Measurements from ENCODE around the gene RFTN1.
A peak's percentile ranks its signal among the peaks of the same experiment; 100 is the strongest.

Gene RFTN1

DNA sequence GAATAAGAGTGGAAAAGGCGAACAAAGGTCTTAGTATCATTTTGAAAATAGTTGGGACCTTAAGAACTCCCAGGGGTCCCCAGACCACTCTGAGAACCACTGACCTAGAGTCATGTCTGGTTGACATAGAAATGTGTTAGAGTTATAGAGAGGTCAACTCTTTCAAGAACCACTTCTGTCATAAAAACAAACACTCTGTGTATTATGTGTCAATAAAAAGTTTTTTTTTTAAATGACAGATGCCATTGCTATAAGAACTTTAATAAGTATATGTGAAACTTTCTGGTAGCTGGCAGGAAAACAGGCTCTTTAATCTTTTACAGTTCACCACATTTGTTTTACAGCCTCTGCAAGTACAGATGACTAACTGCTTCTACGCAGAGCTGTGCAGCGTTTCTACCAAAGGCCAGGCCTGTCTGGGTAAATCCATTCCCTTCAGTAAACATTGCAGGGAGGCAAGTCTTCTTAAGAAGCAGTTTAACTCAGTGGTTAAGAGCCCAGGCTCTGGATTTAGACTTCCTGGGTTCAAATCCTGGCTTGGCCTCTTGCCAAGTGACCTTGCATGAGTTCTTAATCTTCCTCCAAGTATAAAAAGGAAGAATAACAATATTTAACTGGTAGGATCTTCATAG, 56.6 kb downstream of the RFTN1 start:
- H3K4me3 ChIP-seq: no peak overlapping the region
- peaks cover 0 to 41% (median 0%) of the 10 kb centered on the region in 4 donors for H3K4me1 ChIP-seq
- DNase-seq: peak in 1 of 2 donors; percentile 73
- H3K27me3 ChIP-seq: no peaks in the 10 kb centered on the region
- intact Hi-C loops (cut with DNase I; ENCODE audit: low total_unique reads): no loop called here
- TF ChIP-seq, protein P1, sequence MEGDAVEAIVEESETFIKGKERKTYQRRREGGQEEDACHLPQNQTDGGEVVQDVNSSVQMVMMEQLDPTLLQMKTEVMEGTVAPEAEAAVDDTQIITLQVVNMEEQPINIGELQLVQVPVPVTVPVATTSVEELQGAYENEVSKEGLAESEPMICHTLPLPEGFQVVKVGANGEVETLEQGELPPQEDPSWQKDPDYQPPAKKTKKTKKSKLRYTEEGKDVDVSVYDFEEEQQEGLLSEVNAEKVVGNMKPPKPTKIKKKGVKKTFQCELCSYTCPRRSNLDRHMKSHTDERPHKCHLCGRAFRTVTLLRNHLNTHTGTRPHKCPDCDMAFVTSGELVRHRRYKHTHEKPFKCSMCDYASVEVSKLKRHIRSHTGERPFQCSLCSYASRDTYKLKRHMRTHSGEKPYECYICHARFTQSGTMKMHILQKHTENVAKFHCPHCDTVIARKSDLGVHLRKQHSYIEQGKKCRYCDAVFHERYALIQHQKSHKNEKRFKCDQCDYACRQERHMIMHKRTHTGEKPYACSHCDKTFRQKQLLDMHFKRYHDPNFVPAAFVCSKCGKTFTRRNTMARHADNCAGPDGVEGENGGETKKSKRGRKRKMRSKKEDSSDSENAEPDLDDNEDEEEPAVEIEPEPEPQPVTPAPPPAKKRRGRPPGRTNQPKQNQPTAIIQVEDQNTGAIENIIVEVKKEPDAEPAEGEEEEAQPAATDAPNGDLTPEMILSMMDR (IDR thresholded peaks at IDR 0.05): no peak
- H3K36me3 ChIP-seq: no peaks in the 10 kb centered on the region
- no peaks in the 10 kb centered on the region for H3K9me3 ChIP-seq
- H3K27ac ChIP-seq: peak overlapping the region; percentile 38 to 51

DNA sequence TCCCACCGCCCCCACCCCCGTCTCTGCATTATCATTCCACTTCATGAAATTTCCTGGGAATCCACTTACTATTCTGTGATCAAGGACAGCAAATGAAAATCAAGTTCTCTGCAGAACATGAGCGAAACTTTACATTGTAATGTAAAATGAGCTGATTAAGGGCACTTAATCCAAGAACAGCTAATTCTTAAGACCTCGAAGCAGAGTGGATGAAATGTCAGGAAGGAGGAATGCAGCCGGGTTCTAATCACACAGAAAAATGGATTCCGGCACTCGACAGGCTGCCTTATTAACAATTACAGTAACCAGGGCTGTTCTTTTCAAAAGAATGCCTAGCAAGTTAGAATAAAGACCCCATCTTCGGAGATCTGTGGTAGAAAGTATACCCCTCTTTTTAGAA, 57.5 kb downstream of the RFTN1 start:
- intact Hi-C loops (cut with DNase I; ENCODE audit: low total_unique reads): no loop called here
- DNase-seq: no peak

DNA sequence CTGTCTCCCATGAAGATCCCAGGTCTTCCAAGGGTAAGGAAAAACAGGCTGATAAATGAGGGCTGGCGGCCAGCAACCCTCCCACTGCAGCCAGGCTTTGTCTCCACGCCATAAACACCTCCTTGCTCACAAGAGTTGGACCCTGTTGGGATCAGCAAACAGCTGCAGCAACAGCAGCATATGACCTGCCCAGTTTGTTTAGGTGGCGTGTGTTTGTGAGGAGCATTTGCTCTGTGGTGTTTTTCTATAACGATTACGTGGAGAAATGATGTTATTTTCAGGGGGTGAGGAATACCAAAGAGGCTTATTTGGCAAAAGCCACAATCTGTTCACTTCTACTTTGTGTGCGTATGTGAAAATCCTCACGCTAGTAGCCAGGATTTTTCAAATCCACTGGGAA, 58.5 kb downstream of the RFTN1 start:
- no peaks in the 10 kb centered on the region for H3K27me3 ChIP-seq
- H3K9me3 ChIP-seq: no peaks in the 10 kb centered on the region
- no peak for DNase-seq
- TF ChIP-seq, protein P1 (IDR thresholded peaks at IDR 0.05): no peak
- no peaks in the 10 kb centered on the region for H3K36me3 ChIP-seq
- H3K4me3 ChIP-seq: no peak overlapping the region
- peak overlapping the region in 1 of 2 donors; percentile 51 for H3K27ac ChIP-seq
- H3K4me1 ChIP-seq: peaks cover 0 to 49% (median 0%) of the 10 kb centered on the region in 4 donors
- intact Hi-C loops (cut with DNase I; ENCODE audit: low total_unique reads): no loop called here

More for the DNA sequence above, 57.5 kb downstream of the RFTN1 start:
- peak overlapping the region in 1 of 2 donors; percentile 51 for H3K27ac ChIP-seq
- no peak overlapping the region for H3K4me3 ChIP-seq
- peaks cover 0 to 41% (median 0%) of the 10 kb centered on the region in 4 donors for H3K4me1 ChIP-seq
- no peaks in the 10 kb centered on the region for H3K36me3 ChIP-seq
- no peaks in the 10 kb centered on the region for H3K9me3 ChIP-seq
- TF ChIP-seq, protein P1 (IDR thresholded peaks at IDR 0.05): no peak
- no peaks in the 10 kb centered on the region for H3K27me3 ChIP-seq

DNA sequence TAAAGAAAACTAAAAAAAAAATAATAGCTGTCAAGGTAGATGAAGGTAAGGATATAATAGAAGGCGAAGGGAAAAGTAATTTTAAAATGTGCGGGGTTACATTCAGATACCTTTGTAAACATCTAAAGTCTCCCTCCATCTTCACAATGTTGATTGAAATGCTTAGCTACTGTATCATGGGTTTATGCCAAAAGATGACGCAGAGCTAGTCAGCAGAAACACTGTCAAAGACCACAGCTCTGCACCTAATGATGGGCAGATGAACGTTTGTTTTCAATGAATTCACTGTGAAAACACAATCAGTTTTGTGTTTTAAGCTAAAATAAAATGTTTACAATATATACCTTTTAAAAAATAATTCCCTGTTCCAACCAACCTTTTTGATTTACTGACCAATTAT, 61.2 kb downstream of the RFTN1 start:
- no peaks in the 10 kb centered on the region for H3K27me3 ChIP-seq
- DNase-seq: no peak
- intact Hi-C loops (cut with DNase I; ENCODE audit: low total_unique reads): no loop called here
- H3K9me3 ChIP-seq: no peaks in the 10 kb centered on the region
- peaks cover 0 to 69% (median 14%) of the 10 kb centered on the region in 4 donors for H3K4me1 ChIP-seq
- H3K4me3 ChIP-seq: no peak overlapping the region
- H3K27ac ChIP-seq: no peak overlapping the region
- no peaks in the 10 kb centered on the region for H3K36me3 ChIP-seq
- TF ChIP-seq, protein P1 (IDR thresholded peaks at IDR 0.05): no peak

DNA sequence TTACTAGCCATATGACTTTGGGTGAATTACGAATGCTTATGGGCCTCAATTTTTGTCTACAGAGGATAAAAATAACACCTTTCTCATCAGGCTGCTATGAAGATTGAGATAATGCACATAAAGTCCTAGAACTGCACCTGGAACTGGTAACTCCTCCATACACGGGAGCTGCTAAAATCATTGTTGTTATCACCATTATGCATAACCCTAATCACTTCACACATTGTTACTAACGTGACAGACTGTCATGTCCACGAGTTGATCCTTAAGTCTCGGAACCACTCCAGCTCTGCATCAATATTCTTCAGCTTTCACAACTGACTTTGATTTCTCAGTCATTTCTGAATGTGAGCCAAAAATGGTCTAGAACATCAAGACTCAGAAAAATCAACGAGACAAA, 64.1 kb downstream of the RFTN1 start:
- intact Hi-C loops (cut with DNase I; ENCODE audit: low total_unique reads): no loop called here
- Histone ChIP-seq H3K27me3 (no peaks in the 10 kb centered on the region), H3K9me3 (no peaks in the 10 kb centered on the region), H3K4me1 (peaks cover 0 to 46% (median 14%) of the 10 kb centered on the region in 4 donors), H3K4me3 (no peak overlapping the region), H3K36me3 (no peaks in the 10 kb centered on the region), H3K27ac (peak overlapping the region in 1 of 2 donors; percentile 69)
- TF ChIP-seq, protein P1 (IDR thresholded peaks at IDR 0.05): no peak
- DNase-seq: no peak

All from tibial artery (tissue), 4 donors.